IMR-90 (cell line): Measurements from ENCODE around the gene FAM124B. TPM values are rescaled to one million over a fixed set of nuclear protein-coding genes. Genes with fewer than 3 reads are reported as not detected.

Source experiments
- ATAC-seq: fragments of 200-7000 bp; cut with Tn5 transposase; 2 replicates; pipeline ENCODE4 v1.9.1; 2020; ENCODE audit warnings: low read depth, mild to moderate bottlenecking, moderate library complexity
- BruUV-seq: library from RNA; stranded (reverse); fragments of 400-500 nt; replicated peaks from 2 replicates; lab custom pipeline; 2021; lab: Mats Ljungman, UMichigan
- CTCF ChIA-PET: fragments of 300-600 bp; formaldehyde crosslinking; extraction: SDS; loops from one replicate; lab custom pipeline; 2021; ENCODE audit warnings: antibody characterized with exemption; lab: Yijun Ruan, JAX
- POLR2A ChIA-PET: fragments of 300-600 bp; sonication (Branson Sonifier 250); formaldehyde crosslinking; loops from one replicate; lab custom pipeline; 2022; ENCODE audit warnings: antibody characterized with exemption; ENCODE audit not compliant: unreplicated experiment; lab: Charles Lee
- DNase-seq: peaks from one replicate; pipeline ENCODE4 v3.0.0; 2013
- H2AFZ ChIP-seq: replicated peaks from 2 replicates; pipeline ENCODE3; 2013; ENCODE audit warnings: low read length, mild to moderate bottlenecking; ENCODE audit not compliant: poor library complexity
- H2AK5ac ChIP-seq: 2 replicates; pipeline ENCODE4 v1.6.1; 2013; ENCODE audit warnings: low read depth, low read length, inconsistent platforms
- H2AK9ac ChIP-seq: replicated peaks from 2 replicates; pipeline ENCODE3; 2013; ENCODE audit warnings: mild to moderate bottlenecking, low read depth, low read length, moderate library complexity; ENCODE audit not compliant: poor library complexity
- H2BK120ac ChIP-seq: 2 replicates; pipeline ENCODE4 v1.6.1; 2013; ENCODE audit warnings: low read depth, low read length, inconsistent platforms
- H2BK15ac ChIP-seq: 3 replicates; pipeline ENCODE4 v1.6.1; 2013; ENCODE audit warnings: low read depth, low read length, inconsistent platforms
- H2BK20ac ChIP-seq: 2 replicates; pipeline ENCODE4 v1.6.1; 2013; ENCODE audit warnings: low read depth, mild to moderate bottlenecking, inconsistent platforms, low read length, moderate library complexity
- H2BK5ac ChIP-seq: 2 replicates; pipeline ENCODE4 v1.6.1; 2013; ENCODE audit warnings: mild to moderate bottlenecking, low read depth, low read length, inconsistent platforms; ENCODE audit not compliant: poor library complexity, severe bottlenecking
- H3K14ac ChIP-seq: replicated peaks from 2 replicates; pipeline ENCODE4 v1.6.1; 2013; ENCODE audit warnings: low read depth, low read length, inconsistent platforms
- H3K18ac ChIP-seq: 2 replicates; pipeline ENCODE4 v1.6.1; 2013; ENCODE audit warnings: low read depth, low read length, control low read depth
- H3K23ac ChIP-seq: 2 replicates; pipeline ENCODE4 v1.6.1; 2013; ENCODE audit warnings: low read depth, low read length, inconsistent platforms
- H3K27ac ChIP-seq: 2 replicates; pipeline ENCODE4 v1.5.1; 2013; ENCODE audit warnings: mild to moderate bottlenecking, control low read depth, low read length; ENCODE audit not compliant: insufficient read depth
- H3K27me3 ChIP-seq: 2 replicates; pipeline ENCODE4 v1.6.1; 2013; ENCODE audit warnings: low read length; ENCODE audit not compliant: control insufficient read depth, insufficient read depth
- H3K36me3 ChIP-seq: 2 replicates; pipeline ENCODE4 v1.6.1; 2013; ENCODE audit warnings: low read length, mixed read lengths; ENCODE audit not compliant: control insufficient read depth, insufficient read depth
- H3K4ac ChIP-seq: 2 replicates; pipeline ENCODE4 v1.6.1; 2013; ENCODE audit warnings: low read depth, low read length, inconsistent platforms
- H3K4me1 ChIP-seq: 2 replicates; pipeline ENCODE4 v1.6.1; 2013; ENCODE audit warnings: low read length, mixed read lengths; ENCODE audit not compliant: control insufficient read depth, insufficient read depth
- H3K4me2 ChIP-seq: 2 replicates; pipeline ENCODE4 v1.6.1; 2013; ENCODE audit warnings: low read depth, mild to moderate bottlenecking, control low read depth, low read length, moderate library complexity
- H3K4me3 ChIP-seq: 2 replicates; pipeline ENCODE4 v1.5.1; 2013; ENCODE audit warnings: low read depth, mild to moderate bottlenecking, control low read depth, low read length, moderate library complexity; ENCODE audit not compliant: insufficient read depth
- H3K56ac ChIP-seq: 2 replicates; pipeline ENCODE4 v1.6.1; 2013; ENCODE audit warnings: low read length, inconsistent platforms; ENCODE audit not compliant: insufficient read depth; ENCODE audit errors: extremely low read depth
- H3K79me1 ChIP-seq, 2 experiments: 2 replicates each; pipeline ENCODE4 v1.6.1; 2013; ENCODE audit warnings: low read length in 2 of 2, inconsistent platforms in 1 of 2, low read depth in 1 of 2
- H3K9ac ChIP-seq: 2 replicates; pipeline ENCODE4 v1.6.1; 2013; ENCODE audit warnings: low read depth, low read length, control low read depth
- H3K9me1 ChIP-seq: 2 replicates; pipeline ENCODE4 v1.6.1; 2013; ENCODE audit warnings: low read length, inconsistent platforms; ENCODE audit not compliant: insufficient read depth
- H3K9me3 ChIP-seq: 2 replicates; pipeline ENCODE4 v1.6.1; 2013; ENCODE audit warnings: low read length; ENCODE audit not compliant: control insufficient read depth, insufficient read depth
- H4K20me1 ChIP-seq: 2 replicates; pipeline ENCODE4 v1.6.1; 2013; ENCODE audit warnings: low read length, inconsistent platforms; ENCODE audit not compliant: insufficient read depth
- H4K5ac ChIP-seq: 2 replicates; pipeline ENCODE4 v1.6.1; 2013; ENCODE audit warnings: mild to moderate bottlenecking, low read depth, low read length, control low read depth
- H4K8ac ChIP-seq, 2 experiments: 2 replicates each; pipeline ENCODE4 v1.6.1; 2013; ENCODE audit warnings: low read depth in 2 of 2, low read length in 2 of 2, control low read depth in 1 of 2, inconsistent platforms in 1 of 2
- H4K91ac ChIP-seq: 2 replicates; pipeline ENCODE4 v1.6.1; 2013; ENCODE audit warnings: low read depth, low read length, inconsistent platforms; ENCODE audit not compliant: insufficient read depth
- FOS ChIP-seq: fragments of 150-350 bp; IDR thresholded peaks from 2 replicates; pipeline ENCODE4 v1.6.1; 2016; ENCODE audit warnings: low read depth, low read length
- NFE2L2 ChIP-seq: fragments of 150-350 bp; IDR thresholded peaks from 2 replicates; pipeline ENCODE4 v1.6.1; 2016; ENCODE audit warnings: low read depth, mild to moderate bottlenecking, low read length
- RFX5 ChIP-seq: IDR thresholded peaks from 2 replicates; pipeline ENCODE4 v1.8.0; 2012; ENCODE audit warnings: low read depth, mild to moderate bottlenecking, low read length, moderate library complexity
- WGBS, 2 experiments: methylation state at CpG; one replicate each; pipeline versions ENCODE4 v1.1.5 to v1.1.7; 2013; ENCODE audit warnings: missing lambda C conversion rate in 2 of 2; ENCODE audit not compliant: insufficient read length in 1 of 2; ENCODE audit errors: extremely low coverage in 2 of 2; 5-methylcytosine and 5-hydroxymethylcytosine counted together
- dilution Hi-C: fragments of 300-500 bp; cut with HindIII; formaldehyde crosslinking; loops from one replicate; pipeline ENCODE4 v1.14.3; 2018; ENCODE audit warnings: low sequenced_read_pairs; ENCODE audit not compliant: unreplicated experiment
- in situ Hi-C: fragments of 300-500 bp; cut with MboI; formaldehyde crosslinking; loops from 3 replicates; pipeline ENCODE4 v1.14.3; 2019; ENCODE audit warnings: low sequenced_read_pairs, inconsistent platforms, mixed read lengths
- intact Hi-C: fragments of 100-400 bp; cut with micrococcal nuclease; formaldehyde crosslinking; loops from 2 replicates; pipeline ENCODE4 v1.10.0; 2022
- polyA plus RNA-seq, 3 experiments: library from polyadenylated mRNA; depleted of rRNA; stranded (reverse); fragments of >200 nt; gene quantifications; 2 replicates each; pipeline ENCODE4 v1.2.3, GENCODE V29; 2012; ENCODE audit warnings: low replicate concordance in 1 of 3
- total RNA-seq: library from RNA; depleted of rRNA; stranded (reverse); fragments of >200 nt; gene quantifications from 2 replicates; pipeline ENCODE4 v1.2.3, GENCODE V29; 2012

Gene FAM124B
- total and polyA plus RNA-seq, 2 of the 4 experiments (the other 2 are of a cell fraction): not detected

DNA sequence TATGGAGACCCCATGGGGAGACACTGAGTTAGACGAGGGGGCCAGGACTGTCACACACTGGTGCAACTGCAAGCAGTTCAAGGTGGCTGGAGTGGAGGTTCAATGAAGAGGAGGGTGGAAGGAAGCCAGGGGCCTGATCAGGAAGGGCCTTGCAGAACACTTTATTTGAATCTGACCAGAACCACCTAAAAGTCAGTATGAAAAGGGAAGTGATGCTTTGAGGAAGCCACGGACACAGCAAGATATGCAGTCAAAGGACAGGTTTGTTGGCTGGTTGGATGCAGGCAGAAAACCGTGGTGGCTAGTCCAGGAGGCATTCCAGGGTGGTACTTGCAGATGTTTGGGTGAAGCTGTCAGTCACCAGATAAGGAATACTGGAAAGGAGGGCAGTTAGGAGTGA, 3.5 kb upstream of the FAM124B start:
- H3K56ac ChIP-seq: no peak overlapping the region
- no peak for ATAC-seq
- in situ Hi-C loops (no loop called here), dilution Hi-C loops (no loop called here), intact Hi-C loops (no loop called here)
- TF ChIP-seq NFE2L2 (no peak), FOS (no peak), RFX5 (no peak)
- H4K20me1 ChIP-seq: no peaks in the 10 kb centered on the region
- H3K18ac ChIP-seq: no peak overlapping the region
- ChIA-PET POLR2A (no interaction called here), CTCF (no interaction called here)
- no TSS peak for BruUV-seq
- H2AK9ac ChIP-seq: no peak overlapping the region
- H3K4ac ChIP-seq: no peak overlapping the region
- H3K9me3 ChIP-seq: peaks cover 5% of the 10 kb centered on the region; the same call in 1 of the 2 replicates
- no peak overlapping the region for H3K4me3 ChIP-seq
- no peak overlapping the region for H3K14ac ChIP-seq
- H3K4me1 ChIP-seq: no peaks in the 10 kb centered on the region
- no peak for DNase-seq
- H3K36me3 ChIP-seq: no peaks in the 10 kb centered on the region
- no peak overlapping the region for H3K4me2 ChIP-seq
- WGBS, 2 experiments: 47% methylated on average over 3 of the region's 3 CpGs; no CpG with 5 or more reads in 1 of the 2 experiments
- H2BK15ac ChIP-seq: no peak overlapping the region
- no peaks in the 10 kb centered on the region for H3K79me1 ChIP-seq
- no peak overlapping the region for H4K5ac ChIP-seq
- H2BK120ac ChIP-seq: no peak overlapping the region
- no peak overlapping the region for H4K8ac ChIP-seq
- H3K9ac ChIP-seq: no peak overlapping the region
- no peak overlapping the region for H2AK5ac ChIP-seq
- H3K9me1 ChIP-seq: no peaks in the 10 kb centered on the region
- H3K27ac ChIP-seq: no peak overlapping the region
- H2BK5ac ChIP-seq: no peak overlapping the region
- no peak overlapping the region for H2AFZ ChIP-seq
- H3K23ac ChIP-seq: no peak overlapping the region
- no peaks in the 10 kb centered on the region for H3K27me3 ChIP-seq
- H2BK20ac ChIP-seq: no peak overlapping the region
- H4K91ac ChIP-seq: no peak overlapping the region
